GM19455 (cell line): ENCODE measurements around the gene NCOA1.
"Not testable (repeated sequence)": the region's sequence is repeated elsewhere in the genome, so short reads cannot be mapped to it uniquely, and the experiment has no call there.

Experiments
- ATAC-seq: cut with Tn5 transposase; IDR thresholded peaks from one replicate; pipeline ENCODE4 v1.9.1; 2021; ENCODE audit not compliant: unreplicated experiment

Gene NCOA1

GRCh38 chr2:24531610-24532009 is 40.6 kb downstream of the NCOA1 start:
- ATAC-seq: not testable (repeated sequence)

GRCh38 chr2:24532057-24532456 is 41.0 kb downstream of the NCOA1 start:
- ATAC-seq: not testable (repeated sequence)

- ATAC-seq: not testable (repeated sequence)
Measured at GRCh38 chr2:24533574-24533973, 42.5 kb downstream of the NCOA1 start.

- ATAC-seq: no peak
Measured at GRCh38 chr2:24538720-24539119, 47.7 kb downstream of the NCOA1 start.

- ATAC-seq: no peak
Measured at GRCh38 chr2:24539258-24539657, 48.2 kb downstream of the NCOA1 start.

- no peak for ATAC-seq
Measured at GRCh38 chr2:24540011-24540477, 49.0 kb downstream of the NCOA1 start.

- no peak for ATAC-seq
Measured at GRCh38 chr2:24541621-24542020, 50.6 kb downstream of the NCOA1 start.

GRCh38 chr2:24542269-24542872 is 51.3 kb downstream of the NCOA1 start:
- ATAC-seq: no peak

GRCh38 chr2:24543252-24543651 is 52.2 kb downstream of the NCOA1 start:
- ATAC-seq: no peak

GRCh38 chr2:24544456-24545115 is 53.5 kb downstream of the NCOA1 start:
- ATAC-seq: no peak

- no peak for ATAC-seq
Measured at GRCh38 chr2:24546669-24547068, 55.6 kb downstream of the NCOA1 start.

- ATAC-seq: no peak
Measured at GRCh38 chr2:24548058-24548457, 57.0 kb downstream of the NCOA1 start.

GRCh38 chr2:24550301-24550700 is 59.2 kb downstream of the NCOA1 start:
- ATAC-seq: not testable (repeated sequence)

- no peak for ATAC-seq
Measured at GRCh38 chr2:24551016-24551415, 60.0 kb downstream of the NCOA1 start.

GRCh38 chr2:24552836-24553235 is 61.8 kb downstream of the NCOA1 start:
- ATAC-seq: no peak

- no peak for ATAC-seq
Measured at GRCh38 chr2:24558781-24559472, 67.9 kb downstream of the NCOA1 start.

GRCh38 chr2:24559473-24560113 is 68.5 kb downstream of the NCOA1 start:
- no peak for ATAC-seq

GRCh38 chr2:24565537-24565936 is 74.5 kb downstream of the NCOA1 start:
- ATAC-seq: no peak

- no peak for ATAC-seq
Measured at GRCh38 chr2:24566209-24566608, 75.2 kb downstream of the NCOA1 start.

GRCh38 chr2:24566630-24567029 is 75.6 kb downstream of the NCOA1 start:
- no peak for ATAC-seq

- no peak for ATAC-seq
Measured at GRCh38 chr2:24568551-24568950, 77.5 kb downstream of the NCOA1 start.

- not testable (repeated sequence) for ATAC-seq
Measured at GRCh38 chr2:24569565-24569964, 78.5 kb downstream of the NCOA1 start.
